OCI-LY7 (cell line): Measurements from ENCODE around the gene INSC. TPM values are rescaled to one million over a fixed set of nuclear protein-coding genes. Genes with fewer than 3 reads are reported as not detected.

Experiments
- BruUV-seq: library from RNA; stranded (reverse); fragments of 400-500 nt; replicated peaks from 2 replicates; lab custom pipeline; 2021; lab: Mats Ljungman, UMichigan
- CTCF ChIA-PET: fragments of 300-600 bp; sonication (Branson Sonifier 250); formaldehyde crosslinking; loops from one replicate; lab custom pipeline; 2022; ENCODE audit warnings: antibody characterized with exemption; ENCODE audit not compliant: unreplicated experiment; lab: Charles Lee
- POLR2A ChIA-PET: fragments of 300-600 bp; sonication (Branson Sonifier 250); formaldehyde crosslinking; loops from one replicate; lab custom pipeline; 2022; ENCODE audit warnings: antibody characterized with exemption; lab: Charles Lee
- DNase-seq: peaks from one replicate; pipeline ENCODE4 v3.0.0-alpha.2; 2015; ENCODE audit warnings: low spot score
- H2AFZ ChIP-seq: fragments of 200-600 bp; sonication (generic), shearing (Covaris generic); 2 replicates; pipeline ENCODE4 v1.6.1; 2014; ENCODE audit warnings: mild to moderate bottlenecking, antibody characterized with exemption, low read length, moderate library complexity
- H3K27ac ChIP-seq: fragments of 200-600 bp; sonication (generic); 2 replicates; pipeline ENCODE4 v1.5.1; 2014; ENCODE audit warnings: mixed run types, low read depth, mild to moderate bottlenecking, moderate library complexity, low read length, inconsistent platforms; ENCODE audit not compliant: poor library complexity, severe bottlenecking
- H3K36me3 ChIP-seq: fragments of 200-600 bp; sonication (generic); 2 replicates; pipeline ENCODE4 v1.6.1; 2014; ENCODE audit warnings: mild to moderate bottlenecking, antibody characterized with exemption, low read length, moderate library complexity, mixed read lengths; ENCODE audit not compliant: insufficient read depth
- H3K4me1 ChIP-seq: fragments of 200-600 bp; sonication (generic); 2 replicates; pipeline ENCODE4 v1.5.1; 2014; ENCODE audit warnings: mild to moderate bottlenecking, low read length; ENCODE audit not compliant: insufficient read depth, poor library complexity, severe bottlenecking
- H3K4me2 ChIP-seq: fragments of 200-600 bp; sonication (generic); 2 replicates; pipeline ENCODE4 v1.6.1; 2014; ENCODE audit warnings: mild to moderate bottlenecking, low read length
- H3K4me3 ChIP-seq: fragments of 200-600 bp; sonication (generic); 2 replicates; pipeline ENCODE4 v1.5.1; 2014; ENCODE audit warnings: mild to moderate bottlenecking, low read depth, low read length; ENCODE audit not compliant: poor library complexity, severe bottlenecking
- H3K79me2 ChIP-seq: fragments of 200-600 bp; sonication (generic); 2 replicates; pipeline ENCODE4 v1.6.1; 2016; ENCODE audit warnings: low read depth, mild to moderate bottlenecking, low read length, moderate library complexity, mixed read lengths; ENCODE audit not compliant: insufficient read depth
- H3K9me2 ChIP-seq: fragments of 200-600 bp; sonication (generic); 2 replicates; pipeline ENCODE4 v1.6.1; 2016; ENCODE audit warnings: mild to moderate bottlenecking, low read length, mixed read lengths; ENCODE audit not compliant: insufficient read depth
- H3K9me3 ChIP-seq: fragments of 200-600 bp; sonication (generic); 2 replicates; pipeline ENCODE4 v1.6.1; 2014; ENCODE audit warnings: mild to moderate bottlenecking, mixed run types, low read length, mixed read lengths
- H4K20me1 ChIP-seq: fragments of 200-600 bp; sonication (generic); 2 replicates; pipeline ENCODE4 v1.6.1; 2014; ENCODE audit warnings: mild to moderate bottlenecking, antibody characterized with exemption, low read length, moderate library complexity, mixed read lengths; ENCODE audit not compliant: insufficient read depth
- EZH2phosphoT487 ChIP-seq: fragments of 200-600 bp; sonication (generic); IDR thresholded peaks from 2 replicates; pipeline ENCODE4 v1.6.1; 2018; ENCODE audit warnings: low read depth, borderline replicate concordance, mild to moderate bottlenecking, mixed run types, antibody characterized with exemption, low read length, moderate library complexity, mixed read lengths
- intact Hi-C: fragments of 100-400 bp; cut with micrococcal nuclease; formaldehyde crosslinking; loops from one replicate; pipeline ENCODE4 v1.10.0; 2022; ENCODE audit not compliant: unreplicated experiment
- total RNA-seq, 2 experiments: library from RNA; depleted of rRNA in 1 of 2; stranded (reverse); fragments of >200 nt in 1 of 2; shearing (Covaris generic) in 1 of 2; gene quantifications; 2 replicates each; pipeline ENCODE4 v1.2.3, GENCODE V29; 2014 to 2022
- TF ChIP-seq, protein P1 (sequence below): fragments of 200-600 bp; sonication (generic); conservative IDR thresholded peaks from 2 replicates; pipeline ENCODE4 v1.5.1; 2014; ENCODE audit warnings: mild to moderate bottlenecking, antibody characterized with exemption, low read length, moderate library complexity, mixed read lengths

Gene INSC
- total RNA-seq, 2 experiments from 2014 or later: not detected

DNA sequence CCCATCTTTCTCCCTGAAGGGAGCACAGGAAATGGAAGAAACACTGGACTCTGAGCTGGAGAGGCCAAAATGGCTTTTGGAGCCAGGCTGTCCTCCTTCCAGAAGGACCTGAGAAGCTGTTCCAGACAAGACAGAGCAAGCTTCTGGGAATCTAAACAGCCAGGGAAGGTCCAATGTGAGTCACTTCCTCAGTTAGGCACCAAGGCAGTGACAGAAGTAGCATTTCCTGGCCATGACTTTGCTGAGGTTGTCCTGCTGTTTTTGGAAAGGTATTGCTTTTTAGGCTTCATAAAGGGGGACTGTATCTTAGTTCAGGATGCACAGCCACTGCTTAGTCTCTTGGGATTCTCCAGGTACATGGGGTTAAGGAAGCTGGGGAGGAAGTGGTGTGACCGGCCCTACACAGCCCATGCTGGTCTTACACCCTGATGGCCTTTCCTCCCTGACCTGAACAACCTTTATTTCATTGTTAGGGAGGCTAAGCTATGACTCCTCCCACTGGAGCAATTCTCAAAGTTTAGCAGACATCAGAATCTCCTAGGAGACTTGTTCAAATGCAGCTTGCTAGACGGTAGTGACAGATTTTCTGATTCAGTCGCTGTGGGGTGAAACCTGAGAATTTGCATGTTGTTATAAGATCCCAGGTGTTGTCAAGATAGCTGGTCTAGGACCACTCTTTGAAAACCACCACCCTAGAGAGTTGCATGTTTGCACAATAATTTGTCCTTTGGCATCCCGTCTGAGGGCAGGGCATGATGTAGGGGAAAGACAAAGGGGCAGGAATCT, 6.8 kb upstream of the INSC start:
- no peaks in the 10 kb centered on the region for H3K9me2 ChIP-seq
- H3K36me3 ChIP-seq: no peaks in the 10 kb centered on the region
- no peaks in the 10 kb centered on the region for H4K20me1 ChIP-seq
- H3K4me2 ChIP-seq: peak overlapping the region; percentile 63
- POLR2A ChIA-PET: interaction anchor here (0.5 to 0.6 kb wide), 2 partner anchors 642 to 991 kb away, joined by 3 to 4 read pairs; no protein-coding TSS in a partner anchor
- no peaks in the 10 kb centered on the region for H3K9me3 ChIP-seq
- peak overlapping the region; percentile 39 for H3K27ac ChIP-seq
- H3K4me1 ChIP-seq: peaks cover 66% of the 10 kb centered on the region
- H3K79me2 ChIP-seq: no peaks in the 10 kb centered on the region
- CTCF ChIA-PET: interaction anchor here (0.9 kb wide), 1 partner anchor 200 kb away, joined by 3 read pairs; no protein-coding TSS in a partner anchor
- no TSS peak for BruUV-seq
- H3K4me3 ChIP-seq: peak overlapping the region; percentile 28
- intact Hi-C loops: no loop called here
- no peak for TF ChIP-seq EZH2phosphoT487
- TF ChIP-seq, protein P1, sequence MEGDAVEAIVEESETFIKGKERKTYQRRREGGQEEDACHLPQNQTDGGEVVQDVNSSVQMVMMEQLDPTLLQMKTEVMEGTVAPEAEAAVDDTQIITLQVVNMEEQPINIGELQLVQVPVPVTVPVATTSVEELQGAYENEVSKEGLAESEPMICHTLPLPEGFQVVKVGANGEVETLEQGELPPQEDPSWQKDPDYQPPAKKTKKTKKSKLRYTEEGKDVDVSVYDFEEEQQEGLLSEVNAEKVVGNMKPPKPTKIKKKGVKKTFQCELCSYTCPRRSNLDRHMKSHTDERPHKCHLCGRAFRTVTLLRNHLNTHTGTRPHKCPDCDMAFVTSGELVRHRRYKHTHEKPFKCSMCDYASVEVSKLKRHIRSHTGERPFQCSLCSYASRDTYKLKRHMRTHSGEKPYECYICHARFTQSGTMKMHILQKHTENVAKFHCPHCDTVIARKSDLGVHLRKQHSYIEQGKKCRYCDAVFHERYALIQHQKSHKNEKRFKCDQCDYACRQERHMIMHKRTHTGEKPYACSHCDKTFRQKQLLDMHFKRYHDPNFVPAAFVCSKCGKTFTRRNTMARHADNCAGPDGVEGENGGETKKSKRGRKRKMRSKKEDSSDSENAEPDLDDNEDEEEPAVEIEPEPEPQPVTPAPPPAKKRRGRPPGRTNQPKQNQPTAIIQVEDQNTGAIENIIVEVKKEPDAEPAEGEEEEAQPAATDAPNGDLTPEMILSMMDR: no peak
- DNase-seq: peak; percentile 56
- H2AFZ ChIP-seq: peak overlapping the region; percentile 41; the same call in 1 of the 2 replicates

DNA sequence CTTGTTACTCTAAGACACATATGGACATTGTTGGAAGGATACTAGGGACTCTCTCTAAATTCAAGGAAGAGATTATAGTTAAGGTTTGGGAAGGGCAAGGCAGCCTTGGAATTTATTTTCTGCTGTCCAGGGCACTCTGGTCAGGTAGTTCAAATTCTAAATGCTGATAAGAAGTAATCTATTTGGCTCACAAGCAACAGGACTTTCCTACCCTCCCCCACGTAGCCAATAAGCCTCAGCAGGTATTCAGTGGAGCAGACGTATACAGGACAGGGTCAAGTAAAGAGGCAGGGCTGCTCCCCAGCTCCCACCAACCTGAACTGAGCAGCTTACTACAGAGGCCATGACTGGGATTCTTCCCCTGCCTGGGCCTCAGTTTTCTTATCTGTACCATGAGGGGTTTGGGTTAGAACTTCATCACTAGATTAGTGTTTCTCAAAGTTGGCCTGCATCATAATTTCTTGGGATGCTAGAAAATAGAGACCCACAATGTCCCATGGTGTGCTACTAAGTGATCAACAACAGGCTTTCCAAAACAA, 6.1 kb upstream of the INSC start:
- BruUV-seq: no TSS peak
- no peaks in the 10 kb centered on the region for H3K9me2 ChIP-seq
- peak overlapping the region; percentile 63 for H3K4me2 ChIP-seq
- H3K9me3 ChIP-seq: no peaks in the 10 kb centered on the region
- H3K27ac ChIP-seq: peak overlapping the region; percentile 39
- peak overlapping the region; percentile 41; the same call in 1 of the 2 replicates for H2AFZ ChIP-seq
- peak overlapping the region; percentile 28 for H3K4me3 ChIP-seq
- no peaks in the 10 kb centered on the region for H3K79me2 ChIP-seq
- intact Hi-C loops: no loop called here
- CTCF ChIA-PET: interaction anchor here (0.9 kb wide), 1 partner anchor 201 kb away, joined by 3 read pairs; no protein-coding TSS in a partner anchor
- no peaks in the 10 kb centered on the region for H4K20me1 ChIP-seq
- peaks cover 73% of the 10 kb centered on the region for H3K4me1 ChIP-seq
- no peaks in the 10 kb centered on the region for H3K36me3 ChIP-seq
- TF ChIP-seq, protein P1: no peak
- TF ChIP-seq EZH2phosphoT487: no peak
- DNase-seq: no peak
- POLR2A ChIA-PET: interaction anchor here (0.5 to 0.6 kb wide), 2 partner anchors 643 to 991 kb away, joined by 3 to 4 read pairs; no protein-coding TSS in a partner anchor
